SH-SY5Y (cell line): ENCODE results near the gene SSTR5.

ENCODE experiments used
- GATA2 ChIP-seq: IDR thresholded peaks from 2 replicates; pipeline ENCODE4 v1.6.1; 2011; ENCODE audit warnings: mild to moderate bottlenecking, low read depth, low read length
- GATA3 ChIP-seq: IDR thresholded peaks from 2 replicates; pipeline ENCODE4 v1.6.1; 2011; ENCODE audit warnings: low read depth, mild to moderate bottlenecking, low read length, moderate library complexity

SSTR5 gene

GRCh38 chr16:1072526-1073261, at the start of gene SSTR5:
Gene SSTR5, plus strand, starts transcription at chr16:1072747. Its CDS starts 6,122 bp downstream, at chr16:1078869.
- TF ChIP-seq GATA3 (no peak), GATA2 (no peak)

GRCh38 chr16:1024138-1024537, 48.4 kb upstream of the SSTR5 start:
- no peak for TF ChIP-seq GATA3
- no peak for TF ChIP-seq GATA2

- TF ChIP-seq GATA3, result no peak
Observed at GRCh38 chr16:1026057-1026783, 46.3 kb upstream of the SSTR5 start.

- no peak for TF ChIP-seq GATA3
- no peak for TF ChIP-seq GATA2
Observed at GRCh38 chr16:1026784-1027500, 45.6 kb upstream of the SSTR5 start.

- TF ChIP-seq GATA3 (no peak), GATA2 (no peak)
Observed at GRCh38 chr16:1027501-1027815, 45.1 kb upstream of the SSTR5 start.

- TF ChIP-seq GATA2, result no peak
- no peak for TF ChIP-seq GATA3
Observed at GRCh38 chr16:1028056-1028455, 44.5 kb upstream of the SSTR5 start.

- TF ChIP-seq GATA3, result no peak
- TF ChIP-seq GATA2, result no peak
Observed at GRCh38 chr16:1028524-1029258, 43.9 kb upstream of the SSTR5 start.

GRCh38 chr16:1029259-1029545, 43.3 kb upstream of the SSTR5 start:
- TF ChIP-seq GATA2 (no peak), GATA3 (no peak)

- TF ChIP-seq GATA2 (no peak), GATA3 (no peak)
Observed at GRCh38 chr16:1030473-1030901, 42.1 kb upstream of the SSTR5 start.

GRCh38 chr16:1031666-1032065, 40.9 kb upstream of the SSTR5 start:
- TF ChIP-seq GATA3 (no peak), GATA2 (no peak)

- TF ChIP-seq GATA3 (no peak), GATA2 (no peak)
Observed at GRCh38 chr16:1032607-1033006, 39.9 kb upstream of the SSTR5 start.

- TF ChIP-seq GATA2 (no peak), GATA3 (no peak)
Observed at GRCh38 chr16:1033128-1033679, 39.3 kb upstream of the SSTR5 start.

GRCh38 chr16:1034230-1035065, 38.1 kb upstream of the SSTR5 start:
- TF ChIP-seq GATA3 (no peak), GATA2 (no peak)

- no peak for TF ChIP-seq GATA2
- TF ChIP-seq GATA3, result no peak
Observed at GRCh38 chr16:1035066-1035415, 37.5 kb upstream of the SSTR5 start.

- no peak for TF ChIP-seq GATA2
- TF ChIP-seq GATA3, result no peak
Observed at GRCh38 chr16:1036166-1036565, 36.4 kb upstream of the SSTR5 start.
